Medulla oblongata (tissue), 1 donor: ENCODE measurements around the gene TRPM5.

Experiments
- DNase-seq: peaks from one replicate; pipeline ENCODE4 v3.0.0-alpha.2; 2015; ENCODE audit errors: extremely low spot score

Gene TRPM5

DNA sequence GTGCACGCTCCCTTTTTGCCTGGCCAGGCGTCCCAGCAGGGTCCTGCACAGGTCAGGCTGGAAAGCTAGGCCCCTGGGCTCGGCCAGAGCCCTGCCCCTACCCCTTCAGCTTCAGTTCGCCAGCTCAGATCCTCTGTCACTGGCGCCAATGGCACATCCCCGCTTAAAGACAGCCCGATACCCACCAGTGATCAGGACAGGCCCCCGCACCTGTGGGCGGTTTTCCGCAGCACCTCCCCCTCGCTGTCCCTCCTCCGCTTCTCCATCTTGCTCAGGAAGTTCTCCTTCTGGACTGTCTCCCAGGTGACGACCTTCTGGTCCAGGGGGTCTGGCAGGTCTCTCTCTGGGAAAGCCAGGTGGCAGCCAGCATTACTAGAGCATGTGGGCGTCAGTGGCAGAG, 37.9 kb downstream of the TRPM5 start:
- DNase-seq, result no peak

GRCh38 chr11:2404735-2405196, 39.5 kb downstream of the TRPM5 start:
- no peak for DNase-seq

DNA sequence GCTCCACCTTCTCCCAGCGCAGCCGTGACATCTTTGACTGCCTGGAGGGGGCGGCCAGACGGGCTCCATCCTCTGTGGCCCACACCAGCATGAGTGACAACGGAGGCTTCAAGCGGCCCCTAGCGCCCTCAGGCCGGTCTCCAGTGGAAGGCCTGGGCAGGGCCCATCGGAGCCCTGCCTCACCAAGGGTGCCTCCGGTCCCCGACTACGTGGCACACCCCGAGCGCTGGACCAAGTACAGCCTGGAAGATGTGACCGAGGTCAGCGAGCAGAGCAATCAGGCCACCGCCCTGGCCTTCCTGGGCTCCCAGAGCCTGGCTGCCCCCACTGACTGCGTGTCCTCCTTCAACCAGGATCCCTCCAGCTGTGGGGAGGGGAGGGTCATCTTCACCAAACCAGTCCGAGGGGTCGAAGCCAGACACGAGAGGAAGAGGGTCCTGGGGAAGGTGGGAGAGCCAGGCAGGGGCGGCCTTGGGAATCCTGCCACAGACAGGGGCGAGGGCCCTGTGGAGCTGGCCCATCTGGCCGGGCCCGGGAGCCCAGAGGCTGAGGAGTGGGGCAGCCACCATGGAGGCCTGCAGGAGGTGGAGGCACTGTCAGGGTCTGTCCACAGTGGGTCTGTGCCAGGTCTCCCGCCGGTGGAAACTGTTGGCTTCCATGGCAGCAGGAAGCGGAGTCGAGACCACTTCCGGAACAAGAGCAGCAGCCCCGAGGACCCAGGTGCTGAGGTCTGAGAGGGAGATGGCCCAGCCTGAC, 41.2 kb downstream of the TRPM5 start:
- no peak for DNase-seq

DNA sequence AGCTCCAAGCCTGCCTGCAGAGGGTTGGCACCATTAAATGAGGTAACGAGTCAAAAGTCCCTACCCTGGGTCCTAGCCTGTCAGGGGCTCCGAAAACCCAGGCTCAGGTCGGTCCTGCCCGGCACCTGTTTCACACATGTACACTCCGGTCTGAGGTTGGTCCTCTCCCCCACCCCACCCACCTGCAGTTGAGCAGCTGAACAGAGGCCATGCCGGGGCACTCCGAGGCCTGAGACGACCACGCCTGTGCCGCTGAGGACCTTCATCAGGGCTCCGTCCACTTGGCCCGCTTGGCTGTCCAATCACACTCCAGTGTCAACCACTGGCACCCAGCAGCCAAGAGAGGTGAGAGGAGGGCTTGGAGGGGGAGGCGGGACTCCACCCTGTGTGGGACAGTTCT, 42.2 kb downstream of the TRPM5 start:
- DNase-seq, result no peak

- DNase-seq, result no peak
These were observed 42.8 kb downstream of the TRPM5 start for GRCh38 chr11:2401436-2401984.

- no peak for DNase-seq
These were observed 43.4 kb downstream of the TRPM5 start for GRCh38 chr11:2400762-2401435.

- DNase-seq, result peak; percentile 100
These were observed 44.1 kb downstream of the TRPM5 start, which contains the start of gene TSSC4 for GRCh38 chr11:2400069-2400761. Gene TSSC4 (plus strand): TSS chr11:2400750. CDS start chr11:2402634, 1,884 bp downstream.

GRCh38 chr11:2399488-2400068, 44.7 kb downstream of the TRPM5 start:
- DNase-seq, result peak; percentile 50

GRCh38 chr11:2398664-2399355, 45.5 kb downstream of the TRPM5 start:
- no peak for DNase-seq

GRCh38 chr11:2397005-2397404, 47.3 kb downstream of the TRPM5 start:
- no peak for DNase-seq

- DNase-seq, result no peak
These were observed 47.8 kb downstream of the TRPM5 start for GRCh38 chr11:2396471-2396870.

GRCh38 chr11:2395856-2396255, 48.5 kb downstream of the TRPM5 start:
- no peak for DNase-seq

DNA sequence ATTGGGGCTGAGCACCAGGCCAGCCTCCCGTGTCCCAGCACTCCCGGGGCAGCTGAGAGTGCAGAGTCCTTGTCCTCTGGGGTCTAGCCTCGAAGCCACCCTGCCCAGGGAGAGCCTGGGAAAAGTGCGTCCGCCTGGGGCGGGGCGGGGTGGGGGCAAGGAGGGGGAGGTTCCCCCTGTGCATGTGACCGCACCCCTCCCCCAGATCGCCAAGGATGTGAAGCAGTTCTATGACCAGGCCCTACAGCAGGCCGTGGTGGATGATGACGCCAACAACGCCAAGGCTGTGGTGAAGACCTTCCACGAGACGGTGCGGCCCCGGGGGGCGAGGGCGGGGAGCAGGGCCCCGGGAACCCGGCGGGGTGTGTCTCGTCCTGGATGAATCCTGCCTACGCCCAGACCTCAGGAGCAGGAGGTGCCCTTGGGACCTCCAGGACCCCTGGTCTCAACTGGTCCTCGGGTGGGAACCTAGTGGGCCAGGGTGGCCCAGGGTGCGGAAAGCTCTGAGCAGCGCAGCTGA, 49.0 kb downstream of the TRPM5 start:
- DNase-seq, result no peak

- DNase-seq, result no peak
These were observed 49.6 kb downstream of the TRPM5 start for GRCh38 chr11:2394818-2395105.
